ENCODE results near the gene LDLRAD4.

Gene LDLRAD4

GRCh38 chr18:13380691-13381070 lies 162.1 kb downstream of the LDLRAD4 start:
- DNase-seq (ENCODE audit: low read depth in 1 of 2, low spot score in 1 of 2): no peak

GRCh38 chr18:13381331-13381730 lies 162.8 kb downstream of the LDLRAD4 start:
- DNase-seq (ENCODE audit: low read depth in 1 of 2, low spot score in 1 of 2): no peak

GRCh38 chr18:13381944-13382365 lies 163.4 kb downstream of the LDLRAD4 start:
- DNase-seq (ENCODE audit: low read depth in 1 of 2, low spot score in 1 of 2): no peak

- no peak for DNase-seq (ENCODE audit: low read depth in 1 of 2, low spot score in 1 of 2)
Observed at GRCh38 chr18:13382366-13382953, 163.9 kb downstream of the LDLRAD4 start.

GRCh38 chr18:13382954-13383827 lies 164.6 kb downstream of the LDLRAD4 start:
- no peak for DNase-seq (ENCODE audit: low read depth in 1 of 2, low spot score in 1 of 2)

GRCh38 chr18:13386891-13387801 lies 168.6 kb downstream of the LDLRAD4 start:
- no peak for DNase-seq (ENCODE audit: low read depth in 1 of 2, low spot score in 1 of 2)

- DNase-seq (ENCODE audit: low read depth in 1 of 2, low spot score in 1 of 2): no peak
Observed at GRCh38 chr18:13387855-13388548, 169.4 kb downstream of the LDLRAD4 start.

GRCh38 chr18:13388586-13389490 lies 170.3 kb downstream of the LDLRAD4 start:
- no peak for DNase-seq (ENCODE audit: low read depth in 1 of 2, low spot score in 1 of 2)

- DNase-seq (ENCODE audit: low read depth in 1 of 2, low spot score in 1 of 2): no peak
Observed at GRCh38 chr18:13389491-13390131, 171.1 kb downstream of the LDLRAD4 start.

- no peak for DNase-seq (ENCODE audit: low read depth in 1 of 2, low spot score in 1 of 2)
Observed at GRCh38 chr18:13390196-13390595, 171.6 kb downstream of the LDLRAD4 start.

GRCh38 chr18:13390711-13391110 lies 172.2 kb downstream of the LDLRAD4 start:
- no peak for DNase-seq (ENCODE audit: low read depth in 1 of 2, low spot score in 1 of 2)

- DNase-seq (ENCODE audit: low read depth in 1 of 2, low spot score in 1 of 2): no peak
Observed at GRCh38 chr18:13392029-13392750, 173.6 kb downstream of the LDLRAD4 start.

GRCh38 chr18:13392899-13393298 lies 174.3 kb downstream of the LDLRAD4 start:
- no peak for DNase-seq (ENCODE audit: low read depth in 1 of 2, low spot score in 1 of 2)

GRCh38 chr18:13393338-13393737 lies 174.8 kb downstream of the LDLRAD4 start:
- DNase-seq (ENCODE audit: low read depth in 1 of 2, low spot score in 1 of 2): no peak

GRCh38 chr18:13394801-13395200 lies 176.2 kb downstream of the LDLRAD4 start:
- no peak for DNase-seq (ENCODE audit: low read depth in 1 of 2, low spot score in 1 of 2)

- DNase-seq (ENCODE audit: low read depth in 1 of 2, low spot score in 1 of 2): no peak
Observed at GRCh38 chr18:13395577-13395976, 177.0 kb downstream of the LDLRAD4 start.

GRCh38 chr18:13397504-13398163 lies 179.1 kb downstream of the LDLRAD4 start:
- no peak for DNase-seq (ENCODE audit: low read depth in 1 of 2, low spot score in 1 of 2)

GRCh38 chr18:13398631-13399030 lies 180.1 kb downstream of the LDLRAD4 start:
- no peak for DNase-seq (ENCODE audit: low read depth in 1 of 2, low spot score in 1 of 2)
